ENCODE results near the gene MRE11. TPM values are rescaled to one million over a fixed set of nuclear protein-coding genes. Genes with fewer than 3 reads are reported as not detected.

Gene MRE11
- total RNA-seq, 4 donors from 2014 or later, result 9.0 to 18.3 (median 12.1) TPM

GRCh38 chr11:94519478-94520084, 25.9 kb upstream of the MRE11 start:
- DNase-seq, result no peak
- WGBS, 2 donors, result 14 to 18% methylated on average over 5 of the region's 5 CpGs

GRCh38 chr11:94518300-94518699, 24.7 kb upstream of the MRE11 start:
- no peak for DNase-seq
- H3K27ac ChIP-seq, result no peak overlapping the region
- peaks cover 0 to 3% (median 0%) of the 10 kb centered on the region in 4 donors for H3K27me3 ChIP-seq
- H3K9me3 ChIP-seq, result no peaks in the 10 kb centered on the region
- H3K4me1 ChIP-seq, result peaks cover 0 to under 1% (median 0%) of the 10 kb centered on the region in 3 donors
- H3K36me3 ChIP-seq, result no peaks in the 10 kb centered on the region
- 57 to 58% methylated on average over 4 of the region's 4 CpGs for WGBS, 2 donors
- intact Hi-C loops (cut with DNase I), result no loop called here
- H3K4me3 ChIP-seq, result no peak overlapping the region
- TF ChIP-seq, protein P1, sequence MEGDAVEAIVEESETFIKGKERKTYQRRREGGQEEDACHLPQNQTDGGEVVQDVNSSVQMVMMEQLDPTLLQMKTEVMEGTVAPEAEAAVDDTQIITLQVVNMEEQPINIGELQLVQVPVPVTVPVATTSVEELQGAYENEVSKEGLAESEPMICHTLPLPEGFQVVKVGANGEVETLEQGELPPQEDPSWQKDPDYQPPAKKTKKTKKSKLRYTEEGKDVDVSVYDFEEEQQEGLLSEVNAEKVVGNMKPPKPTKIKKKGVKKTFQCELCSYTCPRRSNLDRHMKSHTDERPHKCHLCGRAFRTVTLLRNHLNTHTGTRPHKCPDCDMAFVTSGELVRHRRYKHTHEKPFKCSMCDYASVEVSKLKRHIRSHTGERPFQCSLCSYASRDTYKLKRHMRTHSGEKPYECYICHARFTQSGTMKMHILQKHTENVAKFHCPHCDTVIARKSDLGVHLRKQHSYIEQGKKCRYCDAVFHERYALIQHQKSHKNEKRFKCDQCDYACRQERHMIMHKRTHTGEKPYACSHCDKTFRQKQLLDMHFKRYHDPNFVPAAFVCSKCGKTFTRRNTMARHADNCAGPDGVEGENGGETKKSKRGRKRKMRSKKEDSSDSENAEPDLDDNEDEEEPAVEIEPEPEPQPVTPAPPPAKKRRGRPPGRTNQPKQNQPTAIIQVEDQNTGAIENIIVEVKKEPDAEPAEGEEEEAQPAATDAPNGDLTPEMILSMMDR (IDR thresholded peaks at IDR 0.05), result no peak
- TF ChIP-seq POLR2A (IDR thresholded peaks at IDR 0.05), result no peak

More at GRCh38 chr11:94519478-94520084, 25.9 kb upstream of the MRE11 start:
- no peaks in the 10 kb centered on the region for H3K9me3 ChIP-seq
- no peak overlapping the region for H3K4me3 ChIP-seq
- no peak for TF ChIP-seq POLR2A (IDR thresholded peaks at IDR 0.05)
- TF ChIP-seq, protein P1 (IDR thresholded peaks at IDR 0.05), result peak; percentile 58 to 70 (median 67)
- H3K36me3 ChIP-seq, result no peaks in the 10 kb centered on the region
- H3K27ac ChIP-seq, result no peak overlapping the region
- H3K27me3 ChIP-seq, result peaks cover 0 to 3% (median 0%) of the 10 kb centered on the region in 4 donors
- intact Hi-C loops (cut with DNase I), result loop anchor here (10.0 kb wide), 1 partner anchor 75 kb away; no protein-coding TSS in a partner anchor
- no peaks in the 10 kb centered on the region for H3K4me1 ChIP-seq

- TF ChIP-seq, protein P1 (IDR thresholded peaks at IDR 0.05), result no peak
- TF ChIP-seq POLR2A (IDR thresholded peaks at IDR 0.05), result no peak
- peaks cover 0 to 16% (median 4%) of the 10 kb centered on the region in 3 donors for H3K4me1 ChIP-seq
- no peaks in the 10 kb centered on the region for H3K9me3 ChIP-seq
- DNase-seq, result no peak
- H3K36me3 ChIP-seq, result no peaks in the 10 kb centered on the region
- H3K27ac ChIP-seq, result no peak overlapping the region
- intact Hi-C loops (cut with DNase I), result no loop called here
- 54 to 92% methylated on average over 1 of the region's 1 CpG for WGBS, 2 donors
- H3K27me3 ChIP-seq, result peaks cover 0 to 6% (median 0%) of the 10 kb centered on the region in 4 donors
- no peak overlapping the region for H3K4me3 ChIP-seq
These were observed 23.1 kb upstream of the MRE11 start for GRCh38 chr11:94516725-94517124.

GRCh38 chr11:94515398-94515797, 21.8 kb upstream of the MRE11 start:
- 75 to 79% methylated on average over 2 of the region's 2 CpGs for WGBS, 2 donors
- no peak for TF ChIP-seq POLR2A (IDR thresholded peaks at IDR 0.05)
- TF ChIP-seq, protein P1 (IDR thresholded peaks at IDR 0.05), result no peak
- Histone ChIP-seq H3K4me1 (peaks cover 0 to 16% (median 4%) of the 10 kb centered on the region in 3 donors), H3K27me3 (peaks cover 0 to 6% (median 0%) of the 10 kb centered on the region in 4 donors), H3K36me3 (no peaks in the 10 kb centered on the region), H3K27ac (no peak overlapping the region), H3K4me3 (no peak overlapping the region), H3K9me3 (no peaks in the 10 kb centered on the region)
- DNase-seq, result no peak
- intact Hi-C loops (cut with DNase I), result no loop called here

DNA sequence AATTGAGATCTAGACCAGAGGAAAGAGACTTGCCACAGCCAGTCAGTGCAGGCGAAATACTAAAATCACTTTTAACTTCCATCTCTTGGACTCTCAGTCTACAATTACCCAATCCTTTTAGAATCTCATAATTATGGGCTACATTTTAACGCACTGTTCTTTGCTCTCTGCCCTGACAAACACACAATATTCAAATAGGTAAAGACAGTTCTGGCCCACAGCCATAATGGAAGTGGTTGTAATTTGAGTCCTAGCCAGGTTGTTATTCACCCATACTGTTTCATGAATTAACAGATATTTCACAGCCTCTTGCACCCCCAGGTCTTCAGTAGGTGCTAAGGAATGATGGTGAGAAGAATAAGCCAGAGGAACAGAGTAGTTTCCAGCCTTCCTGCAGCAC, 19.4 kb upstream of the MRE11 start:
- WGBS, 2 donors, result 38 to 45% methylated on average over 2 of the region's 2 CpGs
- no peaks in the 10 kb centered on the region for H3K36me3 ChIP-seq
- H3K9me3 ChIP-seq, result no peaks in the 10 kb centered on the region
- peaks cover 0 to 16% (median 4%) of the 10 kb centered on the region in 3 donors for H3K4me1 ChIP-seq
- TF ChIP-seq, protein P1 (IDR thresholded peaks at IDR 0.05), result no peak
- TF ChIP-seq POLR2A (IDR thresholded peaks at IDR 0.05), result no peak
- H3K27ac ChIP-seq, result no peak overlapping the region
- no peak overlapping the region for H3K4me3 ChIP-seq
- intact Hi-C loops (cut with DNase I), result no loop called here
- no peak for DNase-seq
- H3K27me3 ChIP-seq, result peaks cover 0 to 6% (median 0%) of the 10 kb centered on the region in 4 donors
